ENCODE results near the gene OR5AS1. TPM values are rescaled to one million over a fixed set of nuclear protein-coding genes. Genes with fewer than 3 reads are reported as not detected.

OR5AS1 gene
- not detected for total RNA-seq

DNA sequence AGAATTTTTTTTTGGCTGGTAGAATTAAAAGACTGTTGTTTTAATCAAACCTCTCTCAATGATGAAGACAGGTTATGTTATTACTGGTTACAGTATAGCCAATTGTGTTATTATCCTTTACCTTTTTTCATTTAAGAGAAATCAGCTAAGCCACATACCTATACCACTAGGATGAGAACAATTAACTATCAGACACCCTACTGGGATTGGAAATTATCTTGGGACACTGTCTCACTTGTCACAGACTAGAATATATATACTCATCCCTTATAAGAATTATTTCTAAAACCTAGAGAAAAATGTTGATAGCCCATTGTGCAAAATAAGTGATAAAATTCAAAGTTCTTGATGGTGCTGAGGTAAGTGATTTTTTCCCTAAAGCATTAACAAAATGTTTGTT, at the start of gene OR5AS1:
Gene OR5AS1, plus strand, starts transcription at position 301 of the 400 bp plus-strand sequence. CDS start 2,765 bp downstream, outside the sequence.
- TF ChIP-seq, protein P1, sequence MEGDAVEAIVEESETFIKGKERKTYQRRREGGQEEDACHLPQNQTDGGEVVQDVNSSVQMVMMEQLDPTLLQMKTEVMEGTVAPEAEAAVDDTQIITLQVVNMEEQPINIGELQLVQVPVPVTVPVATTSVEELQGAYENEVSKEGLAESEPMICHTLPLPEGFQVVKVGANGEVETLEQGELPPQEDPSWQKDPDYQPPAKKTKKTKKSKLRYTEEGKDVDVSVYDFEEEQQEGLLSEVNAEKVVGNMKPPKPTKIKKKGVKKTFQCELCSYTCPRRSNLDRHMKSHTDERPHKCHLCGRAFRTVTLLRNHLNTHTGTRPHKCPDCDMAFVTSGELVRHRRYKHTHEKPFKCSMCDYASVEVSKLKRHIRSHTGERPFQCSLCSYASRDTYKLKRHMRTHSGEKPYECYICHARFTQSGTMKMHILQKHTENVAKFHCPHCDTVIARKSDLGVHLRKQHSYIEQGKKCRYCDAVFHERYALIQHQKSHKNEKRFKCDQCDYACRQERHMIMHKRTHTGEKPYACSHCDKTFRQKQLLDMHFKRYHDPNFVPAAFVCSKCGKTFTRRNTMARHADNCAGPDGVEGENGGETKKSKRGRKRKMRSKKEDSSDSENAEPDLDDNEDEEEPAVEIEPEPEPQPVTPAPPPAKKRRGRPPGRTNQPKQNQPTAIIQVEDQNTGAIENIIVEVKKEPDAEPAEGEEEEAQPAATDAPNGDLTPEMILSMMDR (IDR thresholded peaks at IDR 0.05) = no peak
- no peak for TF ChIP-seq POLR2A (IDR thresholded peaks at IDR 0.05)
- intact Hi-C loops (cut with DNase I) = no loop called here
- Histone ChIP-seq H3K27ac (no peak within 1 kb of the TSS), H3K4me1 (no peaks in the 10 kb centered on the region), H3K9me3 (no peaks in the 10 kb centered on the region), H3K4me3 (no peak within 1 kb of the TSS), H3K27me3 (no peaks in the 10 kb centered on the region), H3K36me3 (no peaks in the 10 kb centered on the region)
- DNase-seq = no peak

DNA sequence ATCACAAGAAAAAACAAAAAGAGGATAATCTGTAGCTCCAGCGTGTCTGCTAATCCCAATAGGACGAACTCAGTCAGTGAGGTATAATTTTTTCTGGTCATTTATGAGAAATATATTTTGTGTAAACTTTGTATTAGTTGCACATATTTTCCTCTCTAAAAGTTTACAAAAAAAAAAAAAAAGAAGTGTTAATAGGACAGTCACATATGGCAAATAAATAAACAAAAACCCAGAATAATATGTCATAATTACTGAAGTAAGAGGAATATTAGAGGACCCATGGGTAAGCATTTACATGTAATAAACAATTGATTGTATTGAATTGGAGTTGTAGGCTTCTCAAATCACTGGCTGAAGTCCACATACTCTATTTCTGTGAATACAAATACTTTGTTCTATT, 32.9 kb upstream of the OR5AS1 start, which contains the start of gene OR5F1:
Gene OR5F1, minus strand, starts transcription at position 101 of the 400 bp plus-strand sequence. Its CDS starts 0 bp downstream, at position 101.
- DNase-seq = no peak
- Histone ChIP-seq H3K27ac (no peak within 1 kb of the TSS), H3K27me3 (no peaks in the 10 kb centered on the region), H3K9me3 (no peaks in the 10 kb centered on the region), H3K4me1 (no peaks in the 10 kb centered on the region), H3K36me3 (no peaks in the 10 kb centered on the region), H3K4me3 (no peak within 1 kb of the TSS)
- WGBS, 2 donors = 31 to 55% methylated on average over 2 of the region's 2 CpGs
- no peak for TF ChIP-seq POLR2A (IDR thresholded peaks at IDR 0.05)
- intact Hi-C loops (cut with DNase I) = no loop called here

DNA sequence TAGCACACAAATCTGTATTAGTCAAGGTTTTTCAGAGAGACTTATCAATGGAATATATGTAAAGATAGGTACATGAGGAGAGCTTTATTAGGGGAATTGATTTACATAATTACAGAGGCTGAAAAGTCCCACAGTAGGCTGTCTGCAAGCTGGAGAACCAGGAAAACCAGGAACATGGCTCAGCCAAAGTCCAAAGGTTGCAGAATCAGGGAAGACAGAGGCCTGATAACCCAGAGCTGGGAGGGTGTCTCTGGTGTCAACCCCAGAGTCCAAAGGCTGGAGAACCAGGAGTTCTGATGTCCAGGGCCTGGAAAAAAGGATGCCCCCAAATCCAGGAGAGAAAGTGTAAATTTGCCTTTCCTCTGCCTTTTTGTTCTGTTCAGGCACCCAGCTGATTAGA, 16.7 kb upstream of the OR5AS1 start:
- no peaks in the 10 kb centered on the region for H3K4me1 ChIP-seq
- no peak for DNase-seq

DNA sequence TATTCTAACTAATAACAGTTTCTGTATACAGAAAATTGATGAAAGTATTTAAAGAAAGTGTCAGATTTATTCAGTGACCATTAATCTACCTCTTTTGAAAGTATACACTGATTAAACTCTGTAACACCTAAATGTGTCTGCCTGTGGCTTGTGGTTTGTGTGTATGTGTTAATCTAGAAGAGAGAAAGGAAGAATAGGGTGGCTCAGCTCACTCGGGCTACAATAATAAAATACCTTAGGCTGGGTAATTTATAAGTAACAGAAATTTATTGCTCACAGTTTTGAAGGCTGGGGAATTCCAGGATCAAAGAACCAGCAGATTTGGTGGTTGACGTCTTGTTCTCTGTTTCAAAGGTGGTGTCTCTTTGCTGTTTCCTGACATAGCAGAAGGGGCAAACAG, 13.6 kb upstream of the OR5AS1 start:
- Histone ChIP-seq H3K27ac (no peak overlapping the region), H3K9me3 (peaks cover 0 to 17% (median 0%) of the 10 kb centered on the region in 3 donors), H3K4me3 (no peak overlapping the region), H3K27me3 (no peaks in the 10 kb centered on the region), H3K36me3 (no peaks in the 10 kb centered on the region), H3K4me1 (no peaks in the 10 kb centered on the region)
- no peak for TF ChIP-seq POLR2A (IDR thresholded peaks at IDR 0.05)
- TF ChIP-seq, protein P1 (IDR thresholded peaks at IDR 0.05) = no peak
- intact Hi-C loops (cut with DNase I) = no loop called here
- no peak for DNase-seq
- 33 to 40% methylated on average over 2 of the region's 2 CpGs for WGBS, 2 donors

More for the DNA sequence above, 16.7 kb upstream of the OR5AS1 start:
- intact Hi-C loops (cut with DNase I) = no loop called here
- no peak for TF ChIP-seq POLR2A (IDR thresholded peaks at IDR 0.05)
- TF ChIP-seq, protein P1 (IDR thresholded peaks at IDR 0.05) = no peak
- Histone ChIP-seq H3K27ac (no peak overlapping the region), H3K27me3 (no peaks in the 10 kb centered on the region), H3K4me3 (no peak overlapping the region), H3K36me3 (no peaks in the 10 kb centered on the region), H3K9me3 (peaks cover 0 to 11% (median 0%) of the 10 kb centered on the region in 3 donors)

DNA sequence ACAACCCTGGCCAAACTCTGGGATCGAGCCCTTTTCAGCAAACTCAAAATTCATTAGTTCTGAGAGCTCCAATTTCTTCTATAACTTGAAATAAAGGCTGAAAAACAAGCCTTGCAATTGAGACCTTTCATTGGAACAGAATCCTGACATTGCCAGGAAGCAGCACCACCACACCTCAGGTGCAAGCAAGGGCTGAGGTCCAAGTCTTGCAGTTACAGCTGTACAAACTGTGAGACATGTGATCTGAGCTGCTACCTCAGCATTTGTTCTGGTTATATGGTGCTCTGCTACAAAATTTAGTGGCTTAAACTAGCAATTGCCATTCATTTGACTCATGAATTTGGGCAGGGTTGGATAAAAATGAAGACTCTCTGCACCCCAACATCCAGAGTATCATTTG, 18.1 kb downstream of the OR5AS1 start:
- Histone ChIP-seq H3K4me3 (no peak overlapping the region), H3K4me1 (no peaks in the 10 kb centered on the region), H3K27ac (no peak overlapping the region), H3K9me3 (no peaks in the 10 kb centered on the region), H3K27me3 (no peaks in the 10 kb centered on the region), H3K36me3 (no peaks in the 10 kb centered on the region)
- TF ChIP-seq, protein P1 (IDR thresholded peaks at IDR 0.05) = no peak
- TF ChIP-seq POLR2A (IDR thresholded peaks at IDR 0.05) = no peak
- intact Hi-C loops (cut with DNase I) = no loop called here
- WGBS, 2 donors = 25 to 82% methylated on average over 1 of the region's 1 CpG
- no peak for DNase-seq

DNA sequence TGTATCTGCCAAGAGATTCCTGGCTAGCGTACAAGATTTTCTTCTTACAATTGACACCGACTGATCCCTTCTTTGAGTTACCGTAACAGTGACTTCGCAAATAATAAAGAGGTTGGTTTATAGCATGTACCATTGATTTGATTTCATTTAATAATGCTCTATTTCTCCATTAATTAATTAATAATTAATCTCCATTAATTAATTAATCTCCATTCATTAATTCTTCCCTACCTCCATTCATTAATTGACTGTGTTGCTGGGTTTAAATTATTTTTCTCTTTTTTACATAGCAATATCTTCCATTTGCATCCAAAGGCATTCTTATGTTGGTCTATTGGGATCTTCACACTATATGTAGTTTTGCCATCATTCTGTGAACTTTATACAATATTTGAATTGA, 21.0 kb downstream of the OR5AS1 start:
- no peaks in the 10 kb centered on the region for H3K4me1 ChIP-seq
- H3K27me3 ChIP-seq = no peaks in the 10 kb centered on the region
- 64 to 65% methylated on average over 4 of the region's 4 CpGs for WGBS, 2 donors
- H3K36me3 ChIP-seq = no peaks in the 10 kb centered on the region
- H3K9me3 ChIP-seq = no peaks in the 10 kb centered on the region
- intact Hi-C loops (cut with DNase I) = no loop called here
- H3K4me3 ChIP-seq = no peak overlapping the region
- TF ChIP-seq POLR2A (IDR thresholded peaks at IDR 0.05) = no peak
- TF ChIP-seq, protein P1 (IDR thresholded peaks at IDR 0.05) = no peak
- H3K27ac ChIP-seq = no peak overlapping the region
- DNase-seq = no peak
